Measurements from ENCODE around the gene SFXN3.
"Not testable (repeated sequence)": the region's sequence is repeated elsewhere in the genome, so short reads cannot be mapped to it uniquely, and the experiment has no call there.

The SFXN3 gene

DNA sequence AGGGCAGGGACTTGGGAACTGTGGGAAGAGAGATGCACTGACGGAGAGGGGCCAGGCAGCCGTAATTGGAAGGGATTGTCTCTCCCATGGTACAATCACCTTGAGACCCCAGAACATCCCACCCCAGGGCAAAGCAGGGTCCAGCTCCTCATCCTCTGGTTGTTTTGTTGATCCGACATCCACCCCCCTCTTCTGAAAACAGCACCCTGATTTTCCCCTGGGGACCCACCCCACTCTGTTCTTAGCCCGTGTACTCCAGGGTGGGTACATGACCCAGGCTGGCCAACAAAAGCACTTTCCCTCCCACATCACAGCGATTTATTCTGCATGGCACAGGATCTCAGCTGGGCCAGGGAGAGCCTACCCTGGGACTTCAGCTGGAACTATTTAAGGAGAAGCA, 14.2 kb upstream of the SFXN3 start:
- no peak for DNase-seq

- peak; percentile 72 for DNase-seq
Measured at GRCh38 chr10:101018118-101018599, 12.9 kb upstream of the SFXN3 start.

- peak; percentile 89 for DNase-seq
Measured at GRCh38 chr10:101018600-101019439, 12.2 kb upstream of the SFXN3 start.

DNA sequence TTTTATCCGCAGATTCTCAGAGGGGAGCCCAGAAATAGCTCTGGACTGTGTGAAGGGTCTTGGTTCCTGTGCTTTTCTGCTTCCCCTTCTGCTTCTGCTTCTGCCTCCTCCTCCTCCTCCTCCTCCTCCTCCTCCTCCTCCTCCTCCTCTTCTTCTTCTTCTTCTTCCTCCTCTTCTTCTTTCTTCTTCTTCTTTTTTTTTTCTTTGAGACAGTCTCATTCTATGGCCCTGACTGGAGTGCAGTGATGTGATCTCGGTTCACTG, 11.7 kb upstream of the SFXN3 start:
- DNase-seq: no peak

- peak; percentile 72 for DNase-seq
Measured at GRCh38 chr10:101020427-101021075, 10.5 kb upstream of the SFXN3 start.

GRCh38 chr10:101021239-101021638, 9.8 kb upstream of the SFXN3 start:
- no peak for DNase-seq

GRCh38 chr10:101021692-101022251, 9.3 kb upstream of the SFXN3 start:
- DNase-seq: no peak

DNA sequence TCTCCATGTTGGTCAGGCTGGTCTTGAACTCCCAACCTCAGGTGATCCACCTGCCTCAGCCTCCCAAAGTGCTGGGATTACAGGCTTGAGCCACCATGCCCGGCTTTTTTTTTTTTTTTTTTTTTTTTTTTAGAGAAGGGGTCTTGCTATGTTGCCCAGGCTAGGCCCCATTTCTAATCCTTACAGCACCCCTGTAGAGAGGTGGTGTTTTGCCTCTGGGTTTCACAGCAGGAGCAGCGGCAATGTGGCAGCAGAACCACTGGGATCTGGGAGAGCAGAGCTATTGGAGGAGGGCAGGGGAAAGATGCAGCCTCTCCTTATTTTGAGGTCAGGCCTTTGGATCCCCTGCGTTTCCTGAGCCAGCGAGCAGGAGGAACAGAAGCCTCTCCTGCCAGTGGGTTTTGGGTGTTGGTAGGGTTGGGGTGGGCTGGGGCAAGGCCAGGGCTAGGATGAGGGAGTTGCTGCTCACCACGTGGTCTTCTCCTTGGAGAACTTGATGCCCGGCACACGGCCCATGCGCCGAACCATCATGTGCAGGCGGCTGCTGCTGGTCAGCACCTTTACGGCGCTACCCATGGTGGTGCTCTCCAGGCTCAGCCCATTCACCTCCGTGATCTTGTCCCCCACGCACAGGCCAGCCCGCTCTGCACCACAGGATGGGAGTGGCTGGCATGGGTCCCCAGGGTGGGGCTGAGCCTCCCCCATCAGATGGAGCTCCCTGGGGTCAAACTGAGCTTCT, 7.9 kb upstream of the SFXN3 start:
- DNase-seq: no peak

- DNase-seq: peak; percentile 59
Measured at GRCh38 chr10:101027106-101027720, 3.8 kb upstream of the SFXN3 start.

DNA sequence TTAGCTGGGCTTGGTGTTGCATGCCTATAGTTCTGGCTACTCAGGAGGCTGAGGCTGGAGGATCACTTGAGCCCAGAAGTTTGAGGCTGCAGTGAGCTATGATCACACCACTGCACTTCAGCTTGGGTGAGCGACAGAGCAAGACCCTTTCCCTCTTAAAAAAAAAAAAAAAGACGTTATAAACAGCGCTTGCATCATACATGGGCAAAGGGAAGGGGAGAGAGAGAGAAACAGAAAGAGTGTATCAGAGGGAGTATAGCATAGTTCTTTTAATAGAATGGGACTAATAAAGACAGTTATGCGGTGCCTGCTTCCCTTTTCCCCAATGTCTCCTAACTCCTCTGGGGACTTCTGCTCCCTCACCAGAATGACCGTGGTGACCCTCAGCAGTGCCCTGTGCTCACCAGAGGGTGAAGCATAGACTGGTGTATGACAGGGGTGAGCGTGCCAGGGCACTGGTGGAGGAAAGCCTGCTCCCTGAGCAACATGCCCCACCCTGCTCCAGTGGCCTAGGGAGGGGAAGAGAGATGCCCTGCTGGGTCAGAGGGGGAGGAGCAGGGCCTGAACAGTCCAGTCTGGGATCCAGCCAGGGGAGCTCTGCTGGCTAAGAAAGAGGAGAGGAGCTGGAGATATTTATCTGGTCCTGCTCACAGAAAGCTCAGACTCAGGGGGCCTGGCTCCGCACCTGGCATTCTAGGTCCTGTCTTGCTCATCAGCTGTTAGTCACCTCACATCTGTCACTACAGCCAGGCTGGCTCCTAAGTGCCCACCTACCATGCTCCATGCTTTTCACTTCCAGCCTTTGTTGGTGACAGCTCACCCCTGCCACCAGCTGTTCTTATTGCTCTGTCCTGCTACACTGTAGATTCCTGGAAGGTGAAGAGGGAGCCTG, 2.3 kb upstream of the SFXN3 start:
- DNase-seq: peak; percentile 90

- no peak for DNase-seq
Measured at GRCh38 chr10:101029520-101030295, 1.3 kb upstream of the SFXN3 start.

GRCh38 chr10:101030496-101031127, 422 bp upstream of the SFXN3 start:
- no peak for DNase-seq

- peak; percentile 90 for DNase-seq
Measured at GRCh38 chr10:101031796-101032636, 982 bp downstream of the SFXN3 start.

DNA sequence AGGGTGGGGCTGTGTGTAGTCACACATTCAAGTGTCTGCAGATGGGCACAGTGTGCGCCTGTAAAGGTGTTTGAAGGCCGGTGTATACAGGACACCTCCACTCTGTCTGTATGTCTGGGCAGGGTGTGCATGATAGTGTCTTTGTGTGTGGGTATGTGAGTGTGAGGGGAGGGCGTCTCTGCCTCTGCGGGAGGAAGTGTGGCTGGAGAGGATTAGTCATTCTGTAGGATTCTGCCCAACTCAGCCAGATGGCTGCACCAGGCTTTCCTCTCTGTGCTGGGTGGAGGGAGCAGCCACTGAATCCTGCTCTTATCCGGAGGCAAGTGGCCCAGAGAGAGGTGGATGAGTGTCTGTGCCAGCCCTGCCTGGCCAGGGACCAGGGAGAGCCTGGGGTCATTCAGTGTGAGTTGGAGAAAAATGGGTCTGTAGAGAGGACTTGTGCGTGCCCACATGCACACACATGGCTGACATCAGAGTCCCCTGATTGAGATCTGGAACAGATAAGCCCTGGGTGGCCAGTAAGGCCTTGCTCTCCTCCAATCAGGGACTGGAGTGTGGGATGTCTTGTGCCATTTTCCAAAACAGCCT, 1.7 kb downstream of the SFXN3 start:
- peak; percentile 72 for DNase-seq

DNA sequence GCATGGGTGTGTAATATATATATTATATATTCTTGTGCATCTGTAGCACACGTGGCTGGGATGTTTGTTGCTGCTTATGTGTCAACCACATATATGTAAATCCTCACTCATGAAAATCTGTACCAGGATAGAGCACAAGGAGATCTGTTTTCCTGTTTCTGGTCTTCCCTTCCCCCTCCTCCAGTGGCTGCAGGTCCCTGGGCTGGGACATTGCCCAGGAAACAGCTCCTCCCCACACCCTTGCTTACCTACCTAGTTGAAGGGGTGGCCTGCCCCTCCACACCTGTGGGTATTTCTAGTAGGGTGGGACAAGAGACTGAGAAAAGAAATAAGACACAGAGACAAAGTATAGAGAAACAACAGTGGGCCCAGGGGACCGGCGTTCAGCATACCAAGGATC, 2.2 kb downstream of the SFXN3 start:
- no peak for DNase-seq

- not testable (repeated sequence) for DNase-seq
Measured at GRCh38 chr10:101034404-101034803, 3.4 kb downstream of the SFXN3 start.

- DNase-seq: no peak
Measured at GRCh38 chr10:101035314-101035713, 4.3 kb downstream of the SFXN3 start.

DNA sequence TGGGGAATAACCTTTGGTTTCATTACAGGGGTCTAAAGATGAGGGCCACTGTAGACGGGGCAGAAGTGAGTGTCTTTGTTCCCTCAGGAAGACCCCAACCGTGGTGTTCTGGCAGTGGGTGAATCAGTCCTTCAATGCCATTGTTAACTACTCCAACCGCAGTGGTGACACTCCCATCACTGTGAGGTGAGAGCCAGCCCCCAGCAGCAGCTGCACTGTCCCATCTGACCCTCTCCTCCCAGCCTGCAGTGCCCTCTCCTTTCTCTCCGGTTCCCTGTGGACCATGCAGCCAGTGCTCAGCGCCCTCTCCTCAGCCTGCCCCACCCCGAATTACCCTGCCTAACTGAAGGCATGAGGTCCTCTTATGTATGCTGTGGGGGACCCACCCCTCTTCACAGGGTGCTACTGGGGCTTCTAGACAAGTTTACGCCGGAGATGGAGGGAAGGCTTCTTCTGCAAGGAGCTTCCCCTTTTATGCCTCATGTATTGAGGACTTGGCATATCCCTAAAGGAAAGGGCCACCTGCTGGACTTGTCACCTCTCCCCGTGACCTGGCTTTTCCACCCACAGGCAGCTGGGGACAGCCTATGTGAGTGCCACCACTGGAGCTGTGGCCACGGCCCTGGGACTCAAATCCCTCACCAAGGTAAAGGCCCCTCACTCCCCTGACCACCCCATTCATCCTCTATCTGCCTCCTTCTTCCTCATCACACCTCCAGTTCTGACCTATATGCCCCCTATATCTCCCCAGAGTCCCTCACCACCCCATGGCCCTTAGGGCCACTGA, 5.1 kb downstream of the SFXN3 start:
- no peak for DNase-seq

Measured in suppressor macrophage treated with lipopolysaccharide for 4 hours (primary cell).